ENCODE measurements around the gene KLHDC3.

Gene KLHDC3

DNA sequence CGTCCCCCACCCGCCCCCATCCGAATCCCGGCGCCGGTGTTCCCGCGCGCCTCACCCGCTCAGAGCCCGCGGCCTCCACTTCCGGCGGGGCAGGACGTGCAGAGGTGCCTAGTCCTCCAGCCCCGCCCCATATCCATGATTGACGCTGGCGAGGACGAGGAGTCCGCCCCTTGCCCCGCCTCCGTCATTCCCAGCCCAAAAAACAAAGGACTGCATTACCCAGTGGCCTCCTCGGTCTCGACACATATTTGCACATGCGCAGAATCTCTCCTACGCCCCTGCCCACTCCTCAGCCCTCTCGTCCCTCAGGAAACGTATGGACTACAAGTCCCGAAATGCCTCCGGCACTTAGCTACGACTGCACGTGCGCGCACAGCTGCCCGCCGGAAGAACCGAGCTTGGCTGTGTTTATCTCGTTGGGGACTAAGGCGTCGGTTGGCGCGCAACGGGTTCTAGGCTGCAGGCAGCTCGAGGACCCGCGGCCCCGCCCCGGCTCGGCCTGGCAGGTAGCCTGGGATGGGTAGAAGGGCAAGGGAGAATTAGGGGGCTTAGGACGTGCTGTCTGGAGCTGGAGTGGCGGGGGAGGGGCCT is at the start of gene KLHDC3, which contains the start of gene MEA1:
Gene KLHDC3 (plus strand): TSS at position 407 of the 591 bp plus-strand sequence. CDS start 2,944 bp downstream, outside the sequence.
Gene MEA1 (minus strand): TSS at position 104 of the 591 bp plus-strand sequence. CDS start 133 bp downstream, outside the sequence.
- DNase-seq, result peak; percentile 100

GRCh38 chr6:42966571-42966970 is 47.5 kb upstream of the KLHDC3 start:
- no peak for DNase-seq

DNA sequence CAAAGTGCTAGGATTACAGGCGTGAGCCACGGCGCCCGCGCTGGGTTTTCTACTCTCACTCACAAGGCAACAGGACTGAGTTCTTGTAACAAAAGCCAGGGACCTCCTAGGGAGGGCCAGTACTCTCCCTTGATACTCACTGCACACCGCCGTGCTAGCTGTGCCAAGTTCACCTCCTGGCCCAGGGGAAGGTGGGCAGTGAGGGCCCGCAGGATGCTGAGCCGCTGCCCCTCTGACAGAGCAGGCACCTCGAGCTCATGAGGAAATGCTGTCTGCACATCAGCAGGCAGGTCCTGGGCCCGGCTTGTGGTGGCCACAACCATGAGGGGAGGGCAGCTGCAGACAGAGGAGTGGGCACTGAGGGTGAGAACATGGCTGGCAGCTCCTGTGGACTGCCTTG is 46.8 kb upstream of the KLHDC3 start:
- DNase-seq, result no peak

DNA sequence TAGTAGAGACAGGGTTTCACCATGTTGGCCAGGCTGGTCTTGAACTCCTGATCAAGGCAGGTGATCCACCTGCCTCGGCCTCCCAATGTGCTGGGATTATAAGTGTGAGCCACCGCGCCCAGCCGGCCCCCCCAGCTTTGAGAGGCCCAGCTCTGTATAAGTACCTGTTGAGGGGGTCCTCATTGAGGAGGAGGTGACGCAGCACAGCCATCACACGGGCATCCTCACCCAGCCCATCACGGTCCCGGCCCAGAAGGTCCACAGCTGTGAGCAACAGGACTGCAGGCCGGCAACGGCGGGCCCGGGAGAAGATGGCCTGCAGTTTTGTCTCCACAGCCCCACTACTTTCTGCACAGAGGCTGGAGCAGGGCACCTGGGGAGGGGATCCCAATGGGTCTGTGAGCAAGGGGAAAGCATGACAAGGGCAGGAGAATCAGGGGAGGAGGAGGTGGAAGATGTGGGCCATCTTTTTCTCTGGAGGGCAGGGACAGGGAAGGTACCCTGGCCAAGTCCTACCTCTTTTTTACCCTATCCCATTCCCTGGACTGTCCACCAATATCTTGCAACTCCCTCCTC is 45.8 kb upstream of the KLHDC3 start:
- no peak for DNase-seq

DNA sequence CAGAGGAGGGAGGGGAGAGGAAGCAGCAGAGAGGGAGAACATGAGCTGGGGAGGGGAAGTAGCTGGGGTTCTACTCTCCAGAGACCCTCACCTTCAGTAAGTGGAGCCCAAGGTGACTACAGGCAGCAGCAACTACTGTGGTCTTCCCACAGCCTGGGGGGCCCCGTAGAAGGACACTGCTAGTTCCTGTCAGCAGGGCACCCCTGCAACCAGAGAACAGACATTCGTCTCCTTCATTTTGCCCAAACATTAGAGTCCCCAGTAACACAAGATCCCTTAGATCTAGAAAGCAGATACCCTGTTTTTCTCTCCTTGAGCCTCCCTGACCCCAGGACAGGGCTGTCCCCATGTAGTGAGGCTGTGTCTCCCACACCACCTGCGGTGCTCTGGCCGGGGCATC is 45.3 kb upstream of the KLHDC3 start:
- no peak for DNase-seq

- no peak for DNase-seq
Observed at GRCh38 chr6:42969431-42969830, 44.6 kb upstream of the KLHDC3 start.

- no peak for DNase-seq
Observed at GRCh38 chr6:42969934-42970333, 44.1 kb upstream of the KLHDC3 start.

DNA sequence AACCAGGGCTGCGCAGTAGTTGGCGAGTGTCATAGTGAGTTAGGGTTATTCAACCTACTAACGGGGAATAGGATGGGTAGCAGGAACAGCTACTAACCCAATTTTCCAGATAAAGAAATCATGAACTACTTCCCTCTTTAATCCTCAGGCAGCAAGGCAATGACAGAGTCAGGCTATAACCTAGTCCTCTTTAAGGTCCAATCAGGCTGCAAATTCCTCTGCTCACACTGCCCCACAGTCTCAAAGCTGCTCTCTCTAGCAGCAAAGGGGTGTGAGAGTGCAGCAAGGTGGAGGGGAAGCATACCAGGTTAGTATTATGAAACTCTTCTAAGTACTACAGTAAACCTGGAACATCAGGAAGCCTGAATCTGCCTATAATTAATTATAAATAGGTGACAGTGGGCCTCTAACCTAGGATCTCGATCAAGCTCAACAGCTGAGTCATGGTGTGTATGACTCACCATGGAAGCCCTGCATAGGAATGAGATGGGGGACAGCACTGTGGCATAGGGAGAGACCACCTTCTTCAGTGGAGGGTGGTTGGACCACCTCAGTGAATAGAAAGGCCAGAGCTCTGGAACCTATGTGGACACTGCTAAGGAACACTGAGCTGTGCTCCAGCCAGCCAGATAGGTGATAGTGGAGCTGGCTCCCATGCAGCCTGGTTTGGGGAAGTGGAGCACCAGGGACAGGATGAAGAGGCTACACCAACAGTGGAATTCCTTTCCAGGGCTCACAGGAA is 43.0 kb upstream of the KLHDC3 start:
- peak; percentile 41 for DNase-seq

DNA sequence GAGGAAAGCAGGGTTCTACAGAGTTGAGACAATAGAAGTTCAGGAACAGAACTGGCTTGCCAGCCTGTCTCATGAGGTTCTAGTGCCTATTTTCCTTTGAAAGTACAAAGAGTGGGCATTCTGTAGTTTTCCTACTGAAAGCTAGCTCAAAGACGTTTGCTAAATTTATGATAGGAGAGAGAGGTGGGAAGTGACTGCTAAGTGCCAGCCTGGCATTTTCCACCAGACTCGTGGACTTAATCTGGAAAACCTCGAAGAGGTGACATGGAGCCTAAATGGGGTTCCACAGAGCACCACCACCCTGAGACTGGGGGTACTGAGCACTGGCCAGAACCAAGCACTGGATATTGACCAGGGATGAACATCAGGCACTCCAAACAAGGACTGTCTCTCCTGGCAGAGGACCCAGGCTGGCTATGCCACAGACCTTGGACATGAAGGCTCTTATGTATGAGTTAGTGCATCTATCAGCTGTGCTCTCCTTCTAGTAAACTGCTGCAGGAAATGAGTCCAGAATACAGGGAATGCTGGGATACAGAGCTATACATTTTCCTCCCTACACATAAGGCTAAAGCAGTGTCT is 42.2 kb upstream of the KLHDC3 start:
- no peak for DNase-seq

GRCh38 chr6:42973926-42974325 is 40.1 kb upstream of the KLHDC3 start:
- no peak for DNase-seq

DNA sequence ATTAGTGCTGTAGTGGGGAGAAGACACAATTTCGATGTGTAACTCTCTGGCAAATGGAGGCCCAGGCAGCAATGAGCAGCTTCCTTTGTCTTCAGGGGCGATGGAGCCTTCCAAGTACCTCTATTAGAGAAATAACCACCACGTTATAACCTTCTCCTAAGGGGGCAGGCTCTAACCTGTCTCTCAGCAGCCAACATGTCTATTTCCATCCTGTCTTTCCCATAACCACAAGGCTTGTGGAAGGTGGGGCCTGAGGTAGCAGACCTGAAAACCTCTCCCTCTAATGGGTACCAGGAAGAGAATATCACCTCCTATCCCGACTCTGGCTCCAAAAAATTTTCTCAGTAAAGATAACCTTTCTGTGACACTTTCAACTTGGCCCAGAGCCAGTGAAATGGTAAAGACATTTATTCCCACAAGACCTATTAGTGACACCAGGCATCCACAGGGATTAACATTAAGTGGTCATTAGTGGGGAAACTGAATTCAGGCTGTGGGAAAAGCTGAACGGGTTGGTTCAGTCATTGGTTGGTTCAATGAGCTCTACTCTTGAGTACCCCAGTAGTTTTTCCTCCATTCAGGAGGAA is 39.0 kb upstream of the KLHDC3 start:
- DNase-seq, result peak; percentile 15

DNA sequence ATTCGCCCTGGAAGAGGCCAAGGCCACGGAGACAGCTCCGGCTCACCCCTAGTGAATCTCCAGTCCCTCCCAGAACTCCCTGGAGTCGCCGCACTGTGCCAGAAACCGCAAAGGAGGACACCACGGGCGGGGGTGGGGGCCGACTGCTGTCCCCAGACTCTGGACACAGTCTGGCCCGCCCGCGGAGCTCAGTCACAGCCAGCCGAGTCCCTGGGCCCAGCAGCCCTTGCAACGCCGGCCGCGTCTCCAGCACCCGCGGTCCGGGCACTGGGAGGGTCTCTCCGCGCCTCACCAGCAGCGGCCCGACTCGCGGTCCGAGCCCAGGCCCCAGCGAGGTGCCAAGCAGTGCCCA is 35.6 kb upstream of the KLHDC3 start:
- DNase-seq, result peak; percentile 46

GRCh38 chr6:42978839-42979522 is 35.1 kb upstream of the KLHDC3 start, which contains the start of gene PEX6:
Gene PEX6, minus strand, starts transcription at chr6:42979181. Its CDS starts 31 bp downstream, at chr6:42979150.
- peak; percentile 96 for DNase-seq

DNA sequence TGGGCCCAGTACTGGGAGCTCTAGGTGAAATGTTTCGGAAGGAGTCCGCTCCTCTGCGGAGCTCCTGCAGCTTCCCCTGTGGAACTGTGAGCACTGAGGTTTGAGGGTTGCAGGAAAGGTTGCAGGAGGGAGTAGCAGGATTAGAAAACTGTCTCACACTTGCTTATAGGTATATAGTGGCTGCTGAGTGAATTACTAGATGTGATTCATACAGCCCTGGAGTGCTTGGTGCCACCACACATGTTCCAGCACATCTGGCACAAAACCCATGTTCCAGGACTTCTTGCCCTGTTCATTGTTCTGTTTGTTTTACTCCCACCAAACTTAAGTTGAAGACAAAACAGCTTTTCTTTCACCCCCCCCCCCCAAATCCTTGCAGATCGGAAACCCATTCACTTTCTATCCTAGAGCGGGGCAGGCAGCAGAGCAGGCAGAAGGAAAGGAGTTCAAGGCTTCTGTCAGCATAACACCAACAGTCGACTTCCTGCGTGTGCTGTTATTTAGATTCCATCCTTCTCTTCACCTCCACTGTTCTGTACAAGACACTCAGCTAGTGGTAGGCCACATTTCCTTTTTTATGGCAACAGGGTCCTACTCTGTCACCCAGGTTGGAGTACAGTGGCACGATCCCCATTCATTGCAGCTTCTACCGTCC is 34.4 kb upstream of the KLHDC3 start:
- DNase-seq, result no peak

GRCh38 chr6:42981836-42982235 is 32.2 kb upstream of the KLHDC3 start:
- no peak for DNase-seq

GRCh38 chr6:42984001-42984923 is 29.8 kb upstream of the KLHDC3 start, which contains the start of gene PPP2R5D:
Gene PPP2R5D, plus strand, starts transcription at chr6:42984570. Its CDS starts 108 bp downstream, at chr6:42984678.
- DNase-seq, result peak; percentile 98

- DNase-seq, result peak; percentile 22
Observed at GRCh38 chr6:42984924-42985475, 29.0 kb upstream of the KLHDC3 start.

DNA sequence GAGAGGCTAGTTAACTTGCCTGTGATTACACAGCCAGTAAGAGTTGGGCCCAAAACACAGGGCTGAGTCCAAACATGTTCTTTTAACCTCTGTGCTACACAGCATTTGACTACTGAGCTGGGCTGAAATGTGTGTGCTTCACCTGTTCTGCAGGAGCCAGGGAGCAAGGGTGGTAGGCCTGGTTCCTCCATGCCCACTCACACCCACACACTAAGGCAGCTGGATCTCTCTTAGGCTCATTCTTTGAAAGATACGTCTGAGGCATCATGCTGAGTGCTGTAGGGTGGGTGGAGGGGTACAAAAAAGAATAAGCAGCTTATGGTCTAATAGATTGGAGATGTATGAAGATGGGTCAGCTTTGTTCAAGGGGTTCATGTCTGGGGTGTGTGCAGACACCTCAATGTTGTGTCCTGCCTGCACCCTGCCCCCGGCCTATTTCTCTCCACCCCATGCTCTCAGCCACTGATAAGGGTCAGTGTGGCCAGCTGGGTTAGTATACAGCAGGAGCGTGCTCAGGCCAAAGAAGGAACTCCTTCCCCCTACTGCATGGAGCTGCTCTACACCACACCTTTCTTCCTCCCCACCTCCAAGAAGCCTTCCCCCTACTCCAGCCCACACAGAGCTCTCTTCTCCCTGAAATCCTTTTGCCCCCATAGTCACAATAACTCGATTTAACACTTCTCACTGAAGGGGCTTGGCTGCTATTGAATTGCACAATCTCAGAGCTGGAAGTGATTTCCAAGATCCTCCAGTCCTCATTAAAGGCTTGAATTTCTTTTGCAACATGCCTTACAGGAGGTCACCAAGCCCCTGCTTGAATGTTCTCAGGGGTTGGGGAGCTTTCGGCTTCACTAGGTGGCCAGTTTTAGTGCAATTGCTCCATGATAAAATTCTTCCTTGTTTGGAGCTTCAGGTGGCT is 26.3 kb upstream of the KLHDC3 start:
- no peak for DNase-seq

GRCh38 chr6:42988486-42989020 is 25.5 kb upstream of the KLHDC3 start:
- DNase-seq, result no peak
